A549 treated with CORT108297 at 1 μM for 4 hours (cell line): Measurements from ENCODE around the gene BOLL. TPM values are rescaled to one million over a fixed set of nuclear protein-coding genes. Genes with fewer than 3 reads are reported as not detected.

Experiments
- total RNA-seq: library from RNA; stranded (reverse); fragments of 200-300 nt; extraction: Qiagen RNA extraction; gene quantifications from 5 replicates; pipeline ENCODE4 v1.2.3, GENCODE V29; 2022

BOLL gene
- total RNA-seq = not detected in 5 replicates

GRCh38 chr2:197784956-197785941 lies at the start of gene BOLL:
Gene BOLL (minus strand): TSS chr2:197785319. CDS start chr2:197781850, 3,469 bp downstream.

GRCh38 chr2:197804049-197804757 lies 19.1 kb upstream of the BOLL start, which contains the start of gene PLCL1:
Gene PLCL1 (plus strand): TSS chr2:197804593.

GRCh38 chr2:197705121-197705911 lies 79.8 kb downstream of the BOLL start, which contains the start of gene MARS2:
Gene MARS2 (plus strand): TSS chr2:197705369. CDS start chr2:197705406, 37 bp downstream.

Other genes starting within 250 kb of the BOLL start
- 0.01 TPM in 1 of 5 replicates, not detected in the others for gene RFTN2, start 109.7 kb downstream of the BOLL start, total RNA-seq
- 10.4 to 11.5 TPM (median 11.2 TPM) in 5 replicates for gene MARS2, start 80.0 kb downstream of the BOLL start, total RNA-seq
- gene PLCL1, start 19.3 kb upstream of the BOLL start, total RNA-seq = 0.02 TPM in 1 of 5 replicates, not detected in the others